HepG2 (cell line): ENCODE measurements around the gene HNRNPM. TPM values are rescaled to one million over a fixed set of nuclear protein-coding genes. Genes with fewer than 3 reads are reported as not detected.

Experiments
- ARID4A ChIP-seq: sonication (generic); formaldehyde crosslinking; IDR thresholded peaks from 2 replicates; pipeline ENCODE4 v1.5.0; 2020; ENCODE audit warnings: mild to moderate bottlenecking, missing genetic modification reagents, borderline replicate concordance
- BCL6 ChIP-seq: IDR thresholded peaks from 2 replicates; pipeline ENCODE4 v1.6.1; 2016; ENCODE audit warnings: missing genetic modification reagents, missing compliant biosample characterization
- DNMT3B ChIP-seq: conservative IDR thresholded peaks from 2 replicates; pipeline ENCODE4 v1.6.1; 2016; ENCODE audit warnings: missing biosample characterization, control low read depth
- EZH2 ChIP-seq: conservative IDR thresholded peaks from 2 replicates; pipeline ENCODE4 v1.6.1; 2012; ENCODE audit warnings: mild to moderate bottlenecking, low read depth, low read length, moderate library complexity
- GABPB1 ChIP-seq: IDR thresholded peaks from 2 replicates; pipeline ENCODE4 v1.6.1; 2016; ENCODE audit warnings: mild to moderate bottlenecking, missing genetic modification reagents, moderate library complexity, missing compliant biosample characterization
- KLF9 ChIP-seq: IDR thresholded peaks from 2 replicates; pipeline ENCODE4 v1.6.1; 2016; ENCODE audit warnings: low read depth
- MLLT10 ChIP-seq: sonication (generic); formaldehyde crosslinking; IDR thresholded peaks from 2 replicates; pipeline ENCODE4 v1.4.0; 2020; ENCODE audit warnings: missing genetic modification reagents
- MXD3 ChIP-seq: IDR thresholded peaks from 2 replicates; pipeline ENCODE4 v1.6.1; 2016; ENCODE audit warnings: mild to moderate bottlenecking, missing biosample characterization, missing genetic modification reagents
- NR1H2 ChIP-seq: sonication (generic); formaldehyde crosslinking; IDR thresholded peaks from 2 replicates; pipeline ENCODE4 v1.8.1; 2022; ENCODE audit warnings: low read depth, missing genetic modification reagents, borderline replicate concordance
- NR2F2 ChIP-seq: IDR thresholded peaks from 2 replicates; pipeline ENCODE4 v1.6.1; 2012; ENCODE audit warnings: low read depth, inconsistent platforms, borderline replicate concordance
- PBX3 ChIP-seq: sonication (generic); formaldehyde crosslinking; IDR thresholded peaks from 2 replicates; pipeline ENCODE4 v1.8.1; 2023; ENCODE audit warnings: missing genetic modification reagents, inconsistent platforms, borderline replicate concordance
- POGZ ChIP-seq: sonication (generic); formaldehyde crosslinking; IDR thresholded peaks from 2 replicates; pipeline ENCODE4 v1.4.0; 2020; ENCODE audit warnings: mild to moderate bottlenecking, missing genetic modification reagents
- PREB ChIP-seq: sonication (generic); formaldehyde crosslinking; IDR thresholded peaks from 2 replicates; pipeline ENCODE4 v1.4.0; 2020; ENCODE audit warnings: missing genetic modification reagents
- SMAD1 ChIP-seq: sonication (generic); formaldehyde crosslinking; IDR thresholded peaks from 2 replicates; pipeline ENCODE4 v1.4.0; 2020; ENCODE audit warnings: missing genetic modification reagents, low read depth, mild to moderate bottlenecking, borderline replicate concordance
- TFDP2 ChIP-seq: sonication (generic); formaldehyde crosslinking; IDR thresholded peaks from 2 replicates; pipeline ENCODE4 v1.4.0; 2020; ENCODE audit warnings: missing genetic modification reagents
- THAP11 ChIP-seq: IDR thresholded peaks from 2 replicates; pipeline ENCODE4 v1.6.1; 2016; ENCODE audit warnings: missing biosample characterization, missing genetic modification reagents
- TOPORS ChIP-seq: sonication (generic); formaldehyde crosslinking; IDR thresholded peaks from 2 replicates; pipeline ENCODE4 v1.8.0; 2023; ENCODE audit warnings: mild to moderate bottlenecking, missing genetic modification reagents
- ZBTB7B ChIP-seq: sonication (generic); formaldehyde crosslinking; IDR thresholded peaks from 2 replicates; pipeline ENCODE4 v1.4.0; 2020; ENCODE audit warnings: missing genetic modification reagents
- ZNF124 ChIP-seq: sonication (generic); formaldehyde crosslinking; IDR thresholded peaks from 2 replicates; pipeline ENCODE4 v1.4.0; 2020; ENCODE audit warnings: missing genetic modification reagents
- ZNF136 ChIP-seq: sonication (generic); formaldehyde crosslinking; IDR thresholded peaks from 2 replicates; pipeline ENCODE4 v1.8.1; 2022; ENCODE audit warnings: low read depth, mild to moderate bottlenecking, moderate library complexity, missing genetic modification reagents
- ZNF253 ChIP-seq: sonication (generic); formaldehyde crosslinking; IDR thresholded peaks from 2 replicates; pipeline ENCODE4 v1.8.0; 2022; ENCODE audit warnings: mild to moderate bottlenecking, missing genetic modification reagents, borderline replicate concordance
- ZNF430 ChIP-seq: sonication (generic); formaldehyde crosslinking; IDR thresholded peaks from 2 replicates; pipeline ENCODE4 v1.9.0; 2021; ENCODE audit warnings: mild to moderate bottlenecking, missing genetic modification reagents
- ZNF446 ChIP-seq: sonication (generic); formaldehyde crosslinking; IDR thresholded peaks from 2 replicates; pipeline ENCODE4 v1.5.0; 2020; ENCODE audit warnings: mild to moderate bottlenecking, missing genetic modification reagents
- ZNF484 ChIP-seq: sonication (generic); formaldehyde crosslinking; IDR thresholded peaks from 2 replicates; pipeline ENCODE4 v1.5.1; 2020; ENCODE audit warnings: mild to moderate bottlenecking, low read depth, missing genetic modification reagents, borderline replicate concordance
- ZNF773 ChIP-seq: sonication (generic); formaldehyde crosslinking; IDR thresholded peaks from 2 replicates; pipeline ENCODE4 v1.4.0; 2020; ENCODE audit warnings: missing genetic modification reagents, borderline replicate concordance
- polyA plus RNA-seq, 8 experiments: library from polyadenylated mRNA; depleted of rRNA in 3 of 8; stranded (reverse) in 7 of 8; unstranded in 1 of 8; fragments of >200 nt; fragmentation: Illumina TruSeq in 4 of 8; extraction: Trizol in 4 of 8; gene quantifications; 2 replicates each; pipeline versions ENCODE4 v1.2.1 to v1.2.3, GENCODE V29; 2011 to 2016; ENCODE audit warnings: low read depth in 4 of 8, missing spikeins in 1 of 8, mixed read lengths in 1 of 8; ENCODE audit not compliant: insufficient read depth in 1 of 8
- total RNA-seq, 5 experiments: library from RNA; depleted of rRNA; stranded (reverse); fragments of >200 nt; fragmentation: Illumina TruSeq; extraction: Trizol; gene quantifications; 2 replicates each; pipeline ENCODE4 v1.2.3, GENCODE V29; 2016; ENCODE audit warnings: low read depth in 1 of 5

HNRNPM gene
- total and polyA plus RNA-seq, 2 of the 13 experiments (the other 11 are each of a cell fraction or from before 2014, with no cell fraction given), result 56.7 to 102 TPM

GRCh38 chr19:8525401-8525684 is 80.6 kb downstream of the HNRNPM start (continued):
- TF ChIP-seq GABPB1, result no peak
- TF ChIP-seq ZNF124 (CRISPR knock-in tag), result 0 out of 2 replicates have a peak, but pooled peaks have one; percentile 16
- no peak; the same call in 1 of the 2 replicates for TF ChIP-seq ARID4A (CRISPR knock-in tag)
- no peak for TF ChIP-seq KLF9 (CRISPR knock-in tag)
- TF ChIP-seq ZNF430 (CRISPR knock-in tag), result peak; percentile 28; the same call in 1 of the 2 replicates
- TF ChIP-seq PREB (CRISPR knock-in tag), result no peak
- TF ChIP-seq ZBTB7B (CRISPR knock-in tag), result peak; percentile 88
- no peak for TF ChIP-seq ZNF773
- no peak for TF ChIP-seq TFDP2
- TF ChIP-seq BCL6 (CRISPR knock-in tag), result 0 out of 2 replicates have a peak, but pooled peaks have one; percentile 15
- no peak for TF ChIP-seq NR1H2
- no peak for TF ChIP-seq ZNF484 (CRISPR knock-in tag)
- no peak for TF ChIP-seq NR2F2
- TF ChIP-seq ZNF253 (CRISPR knock-in tag), result no peak
- TF ChIP-seq MLLT10 (CRISPR knock-in tag), result no peak
- no peak for TF ChIP-seq THAP11 (CRISPR knock-in tag)
- TF ChIP-seq PBX3 (CRISPR knock-in tag), result no peak
- no peak for TF ChIP-seq EZH2
- TF ChIP-seq POGZ, result no peak
- no peak for TF ChIP-seq TOPORS
- no peak for TF ChIP-seq ZNF446 (CRISPR knock-in tag)
- no peak for TF ChIP-seq SMAD1 (CRISPR knock-in tag)
- no peak for TF ChIP-seq MXD3 (CRISPR knock-in tag)
- TF ChIP-seq ZNF136, result no peak
- no peak for TF ChIP-seq DNMT3B (CRISPR knock-in tag)
